Measurements from ENCODE around the gene PTPRN2.

- no peak for TF ChIP-seq TARDBP (IDR thresholded peaks at IDR 0.05)
- TF ChIP-seq SUZ12 (IDR thresholded peaks at IDR 0.05): no peak
- no peak for TF ChIP-seq SP1 (IDR thresholded peaks at IDR 0.05)
- TF ChIP-seq NFRKB (IDR thresholded peaks at IDR 0.05): no peak
- TF ChIP-seq ELF4 (IDR thresholded peaks at IDR 0.05): no peak
- TF ChIP-seq FOXK2 (IDR thresholded peaks at IDR 0.05): no peak
- no peak for TF ChIP-seq CTBP1 (IDR thresholded peaks at IDR 0.05; ENCODE audit: borderline replicate concordance)
- no peak for TF ChIP-seq BHLHE40 (IDR thresholded peaks at IDR 0.05; ENCODE audit: borderline replicate concordance)
- no peak for TF ChIP-seq FOXM1 (IDR thresholded peaks at IDR 0.05; ENCODE audit: borderline replicate concordance)
- TF ChIP-seq FOXA1 (IDR thresholded peaks at IDR 0.05): no peak
- TF ChIP-seq PKNOX1 (IDR thresholded peaks at IDR 0.05): no peak
- TF ChIP-seq ARNT (IDR thresholded peaks at IDR 0.05): no peak
Observed at GRCh38 chr7:158390460-158390859, 197.2 kb downstream of the PTPRN2 start.
